Hair follicle dermal papilla cell (primary cell): ENCODE measurements around the gene CLK3. TPM values are rescaled to one million over a fixed set of nuclear protein-coding genes. Genes with fewer than 3 reads are reported as not detected.

Experiments used
- total RNA-seq: library from RNA; depleted of rRNA; stranded (reverse); fragments of >200 nt; gene quantifications from 2 replicates; pipeline ENCODE4 v1.2.3, GENCODE V29; 2012

Gene CLK3
- total RNA-seq, result 64.7 and 77.2 TPM in 2 replicates

DNA sequence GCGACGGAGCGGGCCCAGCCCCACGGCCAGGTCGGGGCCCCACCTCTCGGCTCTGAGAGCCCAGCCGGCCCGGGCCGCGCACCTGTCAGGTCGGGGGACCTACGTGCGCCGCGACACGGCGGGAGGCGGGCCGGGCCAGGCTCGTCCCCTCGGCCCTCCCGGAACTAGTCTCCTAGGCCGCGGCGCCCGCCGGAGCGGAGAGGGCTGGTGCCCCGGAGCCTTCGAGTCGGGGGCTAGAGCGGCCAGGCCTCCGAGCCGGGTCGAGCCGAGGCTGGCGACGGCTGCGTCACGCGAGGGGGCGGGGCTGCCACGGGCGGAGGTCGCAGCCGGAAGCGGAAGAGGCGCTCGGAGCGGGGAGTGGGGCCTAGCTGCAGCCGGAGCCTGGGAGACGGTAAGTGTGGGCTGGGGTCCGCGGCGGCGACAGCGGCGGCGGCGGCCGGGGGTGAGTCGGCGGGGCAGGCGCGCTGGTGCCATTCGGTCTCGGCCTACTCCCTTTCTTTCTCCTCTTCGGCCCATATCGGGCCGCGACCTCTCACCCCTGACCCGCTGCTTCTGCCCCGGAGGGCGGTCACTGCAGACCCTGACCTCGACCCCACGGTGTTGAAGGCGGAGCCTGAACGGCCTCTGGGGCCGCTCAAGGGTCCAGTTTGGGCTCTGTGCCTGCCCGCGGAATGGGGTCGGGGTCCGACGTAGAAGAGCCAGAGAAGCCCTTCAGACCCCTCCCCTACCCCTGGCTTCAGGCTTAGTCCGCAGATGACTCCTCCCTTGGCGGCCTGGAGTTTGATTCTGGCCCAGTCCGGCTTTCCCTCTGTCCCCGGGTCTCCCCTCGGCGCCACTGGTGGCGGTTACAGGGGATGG, at the start of gene CLK3:
TSS of gene CLK3 (plus strand) at position 329 of the 858 bp plus-strand sequence. CDS start 3,361 bp downstream, outside the sequence.

Other genes starting within 250 kb of the CLK3 start
- gene CYP11A1, start 248.2 kb upstream of the CLK3 start, total RNA-seq, result 0.36 and 0.81 TPM in 2 replicates
- 34.2 and 41.2 TPM in 2 replicates for gene SEMA7A, start 181.9 kb upstream of the CLK3 start, total RNA-seq
- 44.0 and 49.2 TPM in 2 replicates for gene UBL7, start 154.7 kb upstream of the CLK3 start, total RNA-seq
- 2.3 and 3.6 TPM in 2 replicates for gene ARID3B, start 74.6 kb upstream of the CLK3 start, total RNA-seq
- gene EDC3, start 80.2 kb downstream of the CLK3 start, total RNA-seq, result 14.9 and 69.8 TPM in 2 replicates
- gene CYP1A1, start 109.7 kb downstream of the CLK3 start, total RNA-seq, result 0.12 and 0.49 TPM in 2 replicates
- not detected in 2 replicates for gene CYP1A2, start 133.0 kb downstream of the CLK3 start, total RNA-seq
- 26.4 and 27.9 TPM in 2 replicates for gene CSK, start 166.2 kb downstream of the CLK3 start, total RNA-seq
- not detected in 2 replicates for gene LMAN1L, start 197.0 kb downstream of the CLK3 start, total RNA-seq
- not detected in 2 replicates for gene CPLX3, start 210.8 kb downstream of the CLK3 start, total RNA-seq
- 16.6 and 21.6 TPM in 2 replicates for gene ULK3, start 227.3 kb downstream of the CLK3 start, total RNA-seq